ENCODE data around the gene ADAM17.

GRCh38 chr2:9467687-9468086 lies 87.9 kb downstream of the ADAM17 start:
- TF ChIP-seq, protein P1, sequence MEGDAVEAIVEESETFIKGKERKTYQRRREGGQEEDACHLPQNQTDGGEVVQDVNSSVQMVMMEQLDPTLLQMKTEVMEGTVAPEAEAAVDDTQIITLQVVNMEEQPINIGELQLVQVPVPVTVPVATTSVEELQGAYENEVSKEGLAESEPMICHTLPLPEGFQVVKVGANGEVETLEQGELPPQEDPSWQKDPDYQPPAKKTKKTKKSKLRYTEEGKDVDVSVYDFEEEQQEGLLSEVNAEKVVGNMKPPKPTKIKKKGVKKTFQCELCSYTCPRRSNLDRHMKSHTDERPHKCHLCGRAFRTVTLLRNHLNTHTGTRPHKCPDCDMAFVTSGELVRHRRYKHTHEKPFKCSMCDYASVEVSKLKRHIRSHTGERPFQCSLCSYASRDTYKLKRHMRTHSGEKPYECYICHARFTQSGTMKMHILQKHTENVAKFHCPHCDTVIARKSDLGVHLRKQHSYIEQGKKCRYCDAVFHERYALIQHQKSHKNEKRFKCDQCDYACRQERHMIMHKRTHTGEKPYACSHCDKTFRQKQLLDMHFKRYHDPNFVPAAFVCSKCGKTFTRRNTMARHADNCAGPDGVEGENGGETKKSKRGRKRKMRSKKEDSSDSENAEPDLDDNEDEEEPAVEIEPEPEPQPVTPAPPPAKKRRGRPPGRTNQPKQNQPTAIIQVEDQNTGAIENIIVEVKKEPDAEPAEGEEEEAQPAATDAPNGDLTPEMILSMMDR (IDR thresholded peaks at IDR 0.05): no peak
- TF ChIP-seq POLR2A (IDR thresholded peaks at IDR 0.05): no peak
- TF ChIP-seq POLR2AphosphoS5 (IDR thresholded peaks at IDR 0.05): no peak
